Esophagus muscularis mucosa (tissue), 4 donors: ENCODE results near the gene SIAE.

ENCODE experiments used
- CTCF ChIP-seq, 3 experiments: fragments of 200-600 bp in 2 of 3; fragments of 450-650 bp in 1 of 3; sonication (generic) in 2 of 3; IDR thresholded peaks; one replicate each; pipeline ENCODE4 v1.5.1; 2017 to 2019; ENCODE audit warnings: antibody characterized with exemption in 3 of 3, mild to moderate bottlenecking in 2 of 3, moderate library complexity in 1 of 3
- EP300 ChIP-seq: sonication (generic); formaldehyde crosslinking; IDR thresholded peaks from one replicate; pipeline ENCODE4 v1.6.1; 2017; ENCODE audit warnings: antibody characterized with exemption
- POLR2A ChIP-seq: fragments of 450-650 bp; IDR thresholded peaks from one replicate; pipeline ENCODE4 v1.6.1; 2017; ENCODE audit warnings: antibody characterized with exemption, moderate library complexity, mild to moderate bottlenecking, low read depth
- POLR2AphosphoS5 ChIP-seq, 2 donors: sonication (generic); formaldehyde crosslinking; IDR thresholded peaks; one replicate each; pipeline ENCODE4 v1.6.1; 2017; ENCODE audit warnings: antibody characterized with exemption in 2 of 2

- TF ChIP-seq CTCF (IDR thresholded peaks at IDR 0.05), result no peak
- no peak for TF ChIP-seq POLR2AphosphoS5 (IDR thresholded peaks at IDR 0.05)
- no peak for TF ChIP-seq POLR2A
- no peak for TF ChIP-seq EP300
Measured at GRCh38 chr11:124643042-124643604, 30.4 kb downstream of the SIAE start.
